KMS-11 (cell line): ENCODE results near the gene MUC5AC.

ENCODE experiments used
- H2AFZ ChIP-seq: fragments of 200-600 bp; sonication (generic); 2 replicates; pipeline ENCODE4 v1.6.1; 2016; ENCODE audit warnings: antibody characterized with exemption, mixed run types, low read depth
- H3K27ac ChIP-seq: fragments of 200-600 bp; sonication (generic); 2 replicates; pipeline ENCODE4 v1.6.1; 2016; ENCODE audit warnings: mild to moderate bottlenecking, mixed run types
- H3K27me3 ChIP-seq: fragments of 200-600 bp; sonication (generic); 2 replicates; pipeline ENCODE4 v1.6.1; 2017; ENCODE audit warnings: mild to moderate bottlenecking, low read depth, mixed run types, moderate library complexity; ENCODE audit not compliant: insufficient read depth
- H3K36me3 ChIP-seq: fragments of 200-600 bp; sonication (generic); 2 replicates; pipeline ENCODE4 v1.6.1; 2017; ENCODE audit warnings: mild to moderate bottlenecking, mixed run types; ENCODE audit not compliant: insufficient read depth
- H3K4me1 ChIP-seq: fragments of 200-600 bp; sonication (generic); 2 replicates; pipeline ENCODE4 v1.6.1; 2016; ENCODE audit warnings: mild to moderate bottlenecking, low read depth, mixed run types; ENCODE audit not compliant: poor library complexity, severe bottlenecking
- H3K4me2 ChIP-seq: fragments of 200-600 bp; sonication (generic); 2 replicates; pipeline ENCODE4 v1.7.0; 2016; ENCODE audit warnings: mild to moderate bottlenecking, mixed run types
- H3K4me3 ChIP-seq: fragments of 200-600 bp; sonication (generic); IDR thresholded peaks from 2 replicates; pipeline ENCODE4 v1.6.1; 2017; ENCODE audit warnings: low read depth, low read length, mixed read lengths; ENCODE audit not compliant: insufficient read depth
- H3K79me2 ChIP-seq: fragments of 200-600 bp; sonication (generic); 2 replicates; pipeline ENCODE4 v1.6.1; 2016; ENCODE audit warnings: low read depth, mixed run types; ENCODE audit not compliant: insufficient read depth
- H3K9ac ChIP-seq: fragments of 200-600 bp; sonication (generic); 2 replicates; pipeline ENCODE4 v1.6.1; 2016; ENCODE audit warnings: mild to moderate bottlenecking, mixed run types
- H4K20me1 ChIP-seq: fragments of 200-600 bp; sonication (generic); 2 replicates; pipeline ENCODE4 v1.6.1; 2016; ENCODE audit warnings: mild to moderate bottlenecking, mixed run types; ENCODE audit not compliant: insufficient read depth
- TF ChIP-seq, protein P1 (sequence below): fragments of 200-600 bp; sonication (generic); conservative IDR thresholded peaks from 2 replicates; pipeline ENCODE4 v1.6.1; 2017; ENCODE audit warnings: low read depth, mild to moderate bottlenecking, antibody characterized with exemption, low read length, moderate library complexity, mixed read lengths

Gene MUC5AC

DNA sequence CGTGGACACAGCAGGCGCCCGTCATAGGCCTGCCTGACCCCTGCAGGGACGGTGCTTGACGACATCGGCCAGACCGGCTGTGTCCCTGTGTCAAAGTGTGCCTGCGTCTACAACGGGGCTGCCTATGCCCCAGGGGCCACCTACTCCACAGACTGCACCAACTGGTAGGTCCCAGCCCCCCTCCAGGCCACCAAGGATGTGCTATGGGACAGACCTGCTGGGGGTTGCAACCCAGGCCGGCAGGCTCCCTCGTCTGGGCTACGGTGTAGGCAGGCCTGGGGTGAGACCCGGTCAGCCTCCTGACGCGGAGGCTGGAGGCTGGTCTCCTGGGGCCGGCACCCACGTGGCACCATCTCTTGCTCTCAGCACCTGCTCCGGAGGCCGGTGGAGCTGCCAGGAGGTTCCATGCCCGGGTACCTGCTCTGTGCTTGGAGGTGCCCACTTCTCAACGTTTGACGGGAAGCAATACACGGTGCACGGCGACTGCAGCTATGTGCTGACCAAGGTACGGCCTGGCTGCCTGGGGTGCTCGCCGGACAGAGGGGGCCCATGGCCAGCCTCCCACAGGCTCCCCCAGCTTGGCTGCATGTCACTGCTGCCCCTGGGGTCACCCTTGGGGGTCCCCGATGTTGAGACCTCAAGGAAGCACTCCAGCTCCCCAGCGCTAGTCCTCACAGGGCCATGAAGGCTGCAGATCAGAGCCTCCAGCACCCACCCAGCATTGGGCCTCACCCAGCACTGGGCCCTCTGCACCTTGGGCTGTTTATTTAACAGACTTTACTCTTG is 7.7 kb downstream of the MUC5AC start:
- Histone ChIP-seq H3K9ac (no peak overlapping the region), H4K20me1 (no peaks in the 10 kb centered on the region), H3K36me3 (no peaks in the 10 kb centered on the region), H3K27me3 (peaks cover 35% of the 10 kb centered on the region; the same call in 1 of the 2 replicates), H3K4me3 (no peak overlapping the region), H3K4me2 (no peak overlapping the region), H3K4me1 (no peaks in the 10 kb centered on the region), H2AFZ (no peak overlapping the region), H3K27ac (no peak overlapping the region), H3K79me2 (no peaks in the 10 kb centered on the region)
- TF ChIP-seq, protein P1, sequence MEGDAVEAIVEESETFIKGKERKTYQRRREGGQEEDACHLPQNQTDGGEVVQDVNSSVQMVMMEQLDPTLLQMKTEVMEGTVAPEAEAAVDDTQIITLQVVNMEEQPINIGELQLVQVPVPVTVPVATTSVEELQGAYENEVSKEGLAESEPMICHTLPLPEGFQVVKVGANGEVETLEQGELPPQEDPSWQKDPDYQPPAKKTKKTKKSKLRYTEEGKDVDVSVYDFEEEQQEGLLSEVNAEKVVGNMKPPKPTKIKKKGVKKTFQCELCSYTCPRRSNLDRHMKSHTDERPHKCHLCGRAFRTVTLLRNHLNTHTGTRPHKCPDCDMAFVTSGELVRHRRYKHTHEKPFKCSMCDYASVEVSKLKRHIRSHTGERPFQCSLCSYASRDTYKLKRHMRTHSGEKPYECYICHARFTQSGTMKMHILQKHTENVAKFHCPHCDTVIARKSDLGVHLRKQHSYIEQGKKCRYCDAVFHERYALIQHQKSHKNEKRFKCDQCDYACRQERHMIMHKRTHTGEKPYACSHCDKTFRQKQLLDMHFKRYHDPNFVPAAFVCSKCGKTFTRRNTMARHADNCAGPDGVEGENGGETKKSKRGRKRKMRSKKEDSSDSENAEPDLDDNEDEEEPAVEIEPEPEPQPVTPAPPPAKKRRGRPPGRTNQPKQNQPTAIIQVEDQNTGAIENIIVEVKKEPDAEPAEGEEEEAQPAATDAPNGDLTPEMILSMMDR: no peak

DNA sequence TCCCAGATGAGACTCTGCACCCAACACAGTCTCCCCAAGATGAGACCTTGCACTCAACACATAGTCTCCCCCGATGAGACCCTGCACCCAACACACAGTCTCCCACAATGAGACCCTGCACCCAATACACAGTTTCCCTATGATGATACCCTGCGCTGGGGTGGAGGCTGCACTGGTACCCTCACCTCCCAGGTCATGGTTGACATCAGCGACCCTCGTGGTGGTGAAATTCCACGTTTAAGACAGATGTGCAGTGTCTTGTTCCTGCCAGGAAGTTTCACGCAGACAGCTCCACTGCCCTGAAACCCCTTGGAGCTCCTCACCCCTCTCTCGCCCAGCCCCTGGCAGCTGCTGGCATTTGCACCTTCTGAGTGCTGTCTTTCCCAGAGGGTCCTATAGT is 9.5 kb downstream of the MUC5AC start:
- peaks cover 22% of the 10 kb centered on the region; the same call in 1 of the 2 replicates for H3K27me3 ChIP-seq
- TF ChIP-seq, protein P1: no peak
- H3K36me3 ChIP-seq: no peaks in the 10 kb centered on the region
- H3K27ac ChIP-seq: no peak overlapping the region
- no peak overlapping the region for H3K9ac ChIP-seq
- no peak overlapping the region for H3K4me3 ChIP-seq
- H4K20me1 ChIP-seq: no peaks in the 10 kb centered on the region
- H3K4me1 ChIP-seq: no peaks in the 10 kb centered on the region
- H3K79me2 ChIP-seq: no peaks in the 10 kb centered on the region
- no peak overlapping the region for H2AFZ ChIP-seq
- H3K4me2 ChIP-seq: no peak overlapping the region

DNA sequence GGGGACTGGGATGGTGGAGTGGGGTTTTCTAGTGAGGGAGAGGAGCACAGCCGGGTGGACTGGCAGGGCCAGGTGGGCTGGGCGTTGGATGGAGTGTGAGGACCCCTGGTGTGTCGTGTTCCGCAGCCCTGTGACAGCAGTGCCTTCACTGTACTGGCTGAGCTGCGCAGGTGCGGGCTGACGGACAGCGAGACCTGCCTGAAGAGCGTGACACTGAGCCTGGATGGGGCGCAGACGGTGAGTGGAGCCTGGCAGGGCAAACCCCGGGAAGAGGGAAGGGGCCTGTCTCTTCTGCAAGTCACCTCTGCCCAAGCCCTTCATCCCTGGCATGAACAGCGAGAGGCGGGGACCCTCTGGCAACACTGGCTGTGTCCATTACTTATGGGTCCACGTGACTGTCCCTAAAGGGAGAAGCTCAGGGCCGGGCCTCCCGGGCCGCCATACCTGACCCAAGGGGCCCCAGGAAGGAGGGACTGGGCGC is 10.0 kb downstream of the MUC5AC start:
- H3K4me3 ChIP-seq: no peak overlapping the region
- no peak overlapping the region for H3K4me2 ChIP-seq

DNA sequence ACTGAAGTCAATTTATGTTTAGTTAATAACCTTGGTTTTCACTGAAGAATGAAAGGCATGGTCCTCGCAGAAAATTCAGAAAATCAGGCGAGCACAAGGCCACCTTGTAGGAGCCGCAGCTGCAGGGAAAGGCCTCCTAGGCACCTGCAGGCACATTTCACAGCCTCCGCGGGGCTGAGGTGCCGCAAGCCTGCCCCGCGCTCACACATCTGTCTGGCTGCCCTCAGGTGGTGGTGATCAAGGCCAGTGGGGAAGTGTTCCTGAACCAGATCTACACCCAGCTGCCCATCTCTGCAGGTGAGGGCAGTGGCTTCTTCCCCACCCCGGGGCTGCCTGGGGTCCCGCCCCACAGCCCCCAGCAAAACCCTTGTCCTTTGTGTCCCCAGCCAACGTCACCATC is 10.5 kb downstream of the MUC5AC start:
- no peak overlapping the region for H3K9ac ChIP-seq
- no peaks in the 10 kb centered on the region for H4K20me1 ChIP-seq
- no peak overlapping the region for H3K4me2 ChIP-seq
- peaks cover 14% of the 10 kb centered on the region; the same call in 1 of the 2 replicates for H3K27me3 ChIP-seq
- H3K27ac ChIP-seq: no peak overlapping the region
- no peaks in the 10 kb centered on the region for H3K4me1 ChIP-seq
- no peaks in the 10 kb centered on the region for H3K79me2 ChIP-seq
- H3K4me3 ChIP-seq: no peak overlapping the region
- TF ChIP-seq, protein P1: no peak
- no peaks in the 10 kb centered on the region for H3K36me3 ChIP-seq
- H2AFZ ChIP-seq: no peak overlapping the region

More for the DNA sequence above, 10.0 kb downstream of the MUC5AC start:
- H3K9ac ChIP-seq: no peak overlapping the region
- H3K36me3 ChIP-seq: no peaks in the 10 kb centered on the region
- H3K79me2 ChIP-seq: no peaks in the 10 kb centered on the region
- no peaks in the 10 kb centered on the region for H3K4me1 ChIP-seq
- peaks cover 17% of the 10 kb centered on the region; the same call in 1 of the 2 replicates for H3K27me3 ChIP-seq
- H2AFZ ChIP-seq: no peak overlapping the region
- no peaks in the 10 kb centered on the region for H4K20me1 ChIP-seq
- no peak overlapping the region for H3K27ac ChIP-seq
- TF ChIP-seq, protein P1: no peak
